HepG2 (cell line): ENCODE data around the gene HOXB5.

Experiments
- BHLHE40 ChIP-seq: IDR thresholded peaks from 2 replicates; pipeline ENCODE4 v1.6.1; 2011; ENCODE audit warnings: low read length, improper control_type of control experiment
- DNMT1 ChIP-seq: sonication (generic); formaldehyde crosslinking; IDR thresholded peaks from 2 replicates; pipeline ENCODE4 v1.5.1; 2020; ENCODE audit warnings: mild to moderate bottlenecking, missing genetic modification reagents
- EP300 ChIP-seq, 3 experiments: sonication (generic) in 1 of 3; formaldehyde crosslinking in 1 of 3; IDR thresholded peaks; 2 replicates each; pipeline versions ENCODE4 v1.5.1 to v1.6.1; 2011 to 2020; ENCODE audit warnings: low read depth in 2 of 3, low read length in 2 of 3, borderline replicate concordance in 1 of 3, improper control_type of control experiment in 1 of 3, mild to moderate bottlenecking in 1 of 3, missing genetic modification reagents in 1 of 3, moderate library complexity in 1 of 3
- FOSL1 ChIP-seq: sonication (generic); formaldehyde crosslinking; IDR thresholded peaks from 2 replicates; pipeline ENCODE4 v1.9.0; 2021; ENCODE audit warnings: missing genetic modification reagents, borderline replicate concordance
- HIVEP1 ChIP-seq: sonication (generic); formaldehyde crosslinking; IDR thresholded peaks from 2 replicates; pipeline ENCODE4 v1.4.0; 2020; ENCODE audit warnings: mild to moderate bottlenecking, missing genetic modification reagents
- HNF1B ChIP-seq: sonication (generic); formaldehyde crosslinking; IDR thresholded peaks from 2 replicates; pipeline ENCODE4 v1.5.1; 2020; ENCODE audit warnings: mild to moderate bottlenecking, moderate library complexity, missing genetic modification reagents
- JUN ChIP-seq: sonication (generic); formaldehyde crosslinking; IDR thresholded peaks from 2 replicates; pipeline ENCODE4 v1.4.0; 2020; ENCODE audit warnings: mild to moderate bottlenecking, missing genetic modification reagents
- KDM3A ChIP-seq: IDR thresholded peaks from 2 replicates; pipeline ENCODE4 v1.6.1; 2018; ENCODE audit warnings: low read depth, missing compliant biosample characterization
- MTA1 ChIP-seq: sonication (generic); formaldehyde crosslinking; IDR thresholded peaks from 2 replicates; pipeline ENCODE4 v1.4.0; 2020; ENCODE audit warnings: missing genetic modification reagents, mild to moderate bottlenecking, borderline replicate concordance
- REST ChIP-seq, 2 experiments: IDR thresholded peaks; 2 replicates each; pipeline ENCODE4 v1.6.1; 2011 to 2012; ENCODE audit warnings: low read length in 2 of 2, borderline replicate concordance in 1 of 2, low read depth in 1 of 2, mild to moderate bottlenecking in 1 of 2, moderate library complexity in 1 of 2

- TF ChIP-seq BHLHE40 (no peak), HIVEP1 (CRISPR knock-in tag) (no peak), EP300 (IDR thresholded peaks at IDR 0.05; ENCODE audit: low read depth in 2 of 2, low read length in 2 of 2) (no peak), EP300 (CRISPR knock-in tag; IDR thresholded peaks at IDR 0.05; ENCODE audit: borderline replicate concordance) (no peak), DNMT1 (CRISPR knock-in tag) (no peak), REST (IDR thresholded peaks at IDR 0.05; ENCODE audit: borderline replicate concordance in 1 of 2, low read depth in 1 of 2, low read length in 2 of 2) (no peak), MTA1 (CRISPR knock-in tag) (no peak), JUN (no peak), KDM3A (no peak), HNF1B (no peak), FOSL1 (CRISPR knock-in tag) (no peak)
Observed at GRCh38 chr17:48596000-48596734, 2.6 kb upstream of the HOXB5 start.
